Measurements from ENCODE around the gene PHPT1.
A peak's percentile ranks its signal among the peaks of the same experiment; 100 is the strongest.
"Not testable (repeated sequence)": the region's sequence is repeated elsewhere in the genome, so short reads cannot be mapped to it uniquely, and the experiment has no call there.

PHPT1 gene

GRCh38 chr9:136880651-136881050, 31.4 kb downstream of the PHPT1 start:
- TF ChIP-seq CTCF (IDR thresholded peaks at IDR 0.05; ENCODE audit: low read depth, low read length, missing control alignments) = no peak
- in situ Hi-C loops (cut with HindIII; ENCODE audit: low sequenced_read_pairs) = loop anchor here (10.0 kb wide), 1 partner anchor 66 kb away; no protein-coding TSS in a partner anchor
- no peak for DNase-seq (ENCODE audit: low read depth)
- no peak overlapping the region for H3K4me3 ChIP-seq (ENCODE audit: low read depth, low read length)

GRCh38 chr9:136881691-136882108, 32.5 kb downstream of the PHPT1 start:
- in situ Hi-C loops (cut with HindIII; ENCODE audit: low sequenced_read_pairs) = loop anchor here (10.0 kb wide), 1 partner anchor 67 kb away; no protein-coding TSS in a partner anchor
- H3K4me3 ChIP-seq (ENCODE audit: low read depth, low read length) = no peak overlapping the region
- DNase-seq (ENCODE audit: low read depth) = no peak
- TF ChIP-seq CTCF (IDR thresholded peaks at IDR 0.05; ENCODE audit: low read depth, low read length, missing control alignments) = no peak

- in situ Hi-C loops (cut with HindIII; ENCODE audit: low sequenced_read_pairs) = loop anchor here (10.0 kb wide), 1 partner anchor 68 kb away; no protein-coding TSS in a partner anchor
- DNase-seq (ENCODE audit: low read depth) = no peak
- TF ChIP-seq CTCF (IDR thresholded peaks at IDR 0.05; ENCODE audit: low read depth, low read length, missing control alignments) = no peak
- no peak overlapping the region for H3K4me3 ChIP-seq (ENCODE audit: low read depth, low read length)
Measured at GRCh38 chr9:136882109-136882946, 33.1 kb downstream of the PHPT1 start.

- H3K4me3 ChIP-seq (ENCODE audit: low read depth, low read length); DNase-seq (ENCODE audit: low read depth): not testable (repeated sequence)
- in situ Hi-C loops (cut with HindIII; ENCODE audit: low sequenced_read_pairs) = loop anchor here (10.0 kb wide), 1 partner anchor 68 kb away; no protein-coding TSS in a partner anchor
Measured at GRCh38 chr9:136882947-136883283, 33.7 kb downstream of the PHPT1 start.

- not testable (repeated sequence) for H3K4me3 ChIP-seq (ENCODE audit: low read depth, low read length); DNase-seq (ENCODE audit: low read depth)
- in situ Hi-C loops (cut with HindIII; ENCODE audit: low sequenced_read_pairs) = loop anchor here (10.0 kb wide), 1 partner anchor 69 kb away; no protein-coding TSS in a partner anchor
Measured at GRCh38 chr9:136883670-136884069, 34.5 kb downstream of the PHPT1 start.

GRCh38 chr9:136885950-136886578, 36.9 kb downstream of the PHPT1 start, which contains the start of gene TRAF2:
Gene TRAF2, plus strand, starts transcription at chr9:136886516. Its CDS starts 12,225 bp downstream, at chr9:136898741.
- in situ Hi-C loops (cut with HindIII; ENCODE audit: low sequenced_read_pairs) = loop anchor here (10.0 kb wide), 1 partner anchor 71 kb away; no protein-coding TSS in a partner anchor
- peak; percentile 97 for DNase-seq (ENCODE audit: low read depth)
- TF ChIP-seq CTCF (IDR thresholded peaks at IDR 0.05; ENCODE audit: low read depth, low read length, missing control alignments) = no peak
- peak within 1 kb of the TSS; percentile 82 for H3K4me3 ChIP-seq (ENCODE audit: low read depth, low read length)

GRCh38 chr9:136886610-136887597, 37.7 kb downstream of the PHPT1 start:
- no peak for DNase-seq (ENCODE audit: low read depth)
- H3K4me3 ChIP-seq (ENCODE audit: low read depth, low read length) = peak overlapping the region; percentile 82
- TF ChIP-seq CTCF (IDR thresholded peaks at IDR 0.05; ENCODE audit: low read depth, low read length, missing control alignments) = no peak
- in situ Hi-C loops (cut with HindIII; ENCODE audit: low sequenced_read_pairs) = loop anchor here (10.0 kb wide), 1 partner anchor 72 kb away; no protein-coding TSS in a partner anchor
